HUES6 (cell line): Measurements from ENCODE around the gene GDF11.

Experiments used
- H3K27ac ChIP-seq: 2 replicates; pipeline ENCODE4 v1.7.0; 2013; ENCODE audit warnings: low read depth, mild to moderate bottlenecking, low read length, inconsistent platforms
- H3K27me3 ChIP-seq: 2 replicates; pipeline ENCODE4 v1.6.1; 2013; ENCODE audit warnings: low read length; ENCODE audit not compliant: control insufficient read depth, insufficient read depth
- H3K36me3 ChIP-seq: 2 replicates; pipeline ENCODE4 v1.6.1; 2013; ENCODE audit warnings: low read length; ENCODE audit not compliant: control insufficient read depth, insufficient read depth
- H3K4me1 ChIP-seq: 2 replicates; pipeline ENCODE4 v1.6.1; 2013; ENCODE audit warnings: low read length; ENCODE audit not compliant: control insufficient read depth, insufficient read depth
- H3K4me3 ChIP-seq: 2 replicates; pipeline ENCODE4 v1.5.1; 2013; ENCODE audit warnings: low read depth, low read length
- H3K9ac ChIP-seq: one replicate; pipeline ENCODE4 v1.6.1; 2013; ENCODE audit warnings: mild to moderate bottlenecking, low read length
- H3K9me3 ChIP-seq: 2 replicates; pipeline ENCODE4 v1.6.1; 2013; ENCODE audit warnings: low read depth, low read length; ENCODE audit not compliant: control insufficient read depth, insufficient read depth

The GDF11 gene

GRCh38 chr12:55718015-55718414 is 24.9 kb upstream of the GDF11 start:
- 0 out of 2 replicates have a peak, but pooled peaks cover 10% of the 10 kb centered on the region for H3K36me3 ChIP-seq
- H3K27me3 ChIP-seq, result peaks cover 2% of the 10 kb centered on the region; the same call in 1 of the 2 replicates
- peak overlapping the region; percentile 45 for H3K9ac ChIP-seq
- peak overlapping the region; percentile 91; the same call in 1 of the 2 replicates for H3K4me3 ChIP-seq
- H3K4me1 ChIP-seq, result peaks cover 24% of the 10 kb centered on the region
- no peak overlapping the region for H3K27ac ChIP-seq
- H3K9me3 ChIP-seq, result no peaks in the 10 kb centered on the region

GRCh38 chr12:55718624-55719275 is 24.2 kb upstream of the GDF11 start:
- Histone ChIP-seq H3K36me3 (peaks cover 16% of the 10 kb centered on the region), H3K9me3 (no peaks in the 10 kb centered on the region), H3K9ac (peak overlapping the region; percentile 1), H3K4me3 (peak overlapping the region; percentile 37; the same call in 1 of the 2 replicates), H3K27ac (no peak overlapping the region), H3K27me3 (no peaks in the 10 kb centered on the region), H3K4me1 (peaks cover 24% of the 10 kb centered on the region)

- Histone ChIP-seq H3K27ac (no peak overlapping the region), H3K27me3 (no peaks in the 10 kb centered on the region), H3K4me1 (peaks cover 24% of the 10 kb centered on the region), H3K36me3 (peaks cover 23% of the 10 kb centered on the region), H3K9me3 (no peaks in the 10 kb centered on the region), H3K9ac (no peak overlapping the region), H3K4me3 (no peak overlapping the region)
Measured at GRCh38 chr12:55719371-55719770, 23.6 kb upstream of the GDF11 start.

GRCh38 chr12:55720071-55720564 is 22.8 kb upstream of the GDF11 start, which contains the start of gene RDH5:
RDH5 (plus strand) TSS chr12:55720393; CDS start chr12:55721185, 792 bp downstream.
- H3K27ac ChIP-seq, result no peak within 1 kb of the TSS

GRCh38 chr12:55720894-55721444 is 22.0 kb upstream of the GDF11 start:
- no peaks in the 10 kb centered on the region for H3K9me3 ChIP-seq
- H3K4me1 ChIP-seq, result peaks cover 19% of the 10 kb centered on the region
- H3K9ac ChIP-seq, result no peak overlapping the region
- no peak overlapping the region for H3K4me3 ChIP-seq
- no peak overlapping the region for H3K27ac ChIP-seq
- H3K36me3 ChIP-seq, result peaks cover 37% of the 10 kb centered on the region
- no peaks in the 10 kb centered on the region for H3K27me3 ChIP-seq

More at GRCh38 chr12:55720071-55720564, 22.8 kb upstream of the GDF11 start, which contains the start of gene RDH5:
- H3K9ac ChIP-seq, result no peak within 1 kb of the TSS
- H3K4me1 ChIP-seq, result peaks cover 24% of the 10 kb centered on the region
- no peak within 1 kb of the TSS for H3K4me3 ChIP-seq
- H3K36me3 ChIP-seq, result peaks cover 29% of the 10 kb centered on the region
- H3K27me3 ChIP-seq, result no peaks in the 10 kb centered on the region
- no peaks in the 10 kb centered on the region for H3K9me3 ChIP-seq

GRCh38 chr12:55721601-55722213 is 21.2 kb upstream of the GDF11 start:
- H3K36me3 ChIP-seq, result peaks cover 44% of the 10 kb centered on the region
- H3K27me3 ChIP-seq, result no peaks in the 10 kb centered on the region
- no peak overlapping the region for H3K4me3 ChIP-seq
- no peaks in the 10 kb centered on the region for H3K9me3 ChIP-seq
- H3K9ac ChIP-seq, result no peak overlapping the region
- no peak overlapping the region for H3K27ac ChIP-seq
- peaks cover 19% of the 10 kb centered on the region for H3K4me1 ChIP-seq

GRCh38 chr12:55722948-55723347 is 20.0 kb upstream of the GDF11 start:
- H3K9me3 ChIP-seq, result no peaks in the 10 kb centered on the region

GRCh38 chr12:55723516-55724225 is 19.3 kb upstream of the GDF11 start:
- Histone ChIP-seq H3K4me3 (no peak overlapping the region), H3K4me1 (peaks cover 10% of the 10 kb centered on the region; the same call in 1 of the 2 replicates), H3K9me3 (no peaks in the 10 kb centered on the region), H3K36me3 (peaks cover 50% of the 10 kb centered on the region), H3K27me3 (no peaks in the 10 kb centered on the region), H3K9ac (no peak overlapping the region), H3K27ac (no peak overlapping the region)

More at GRCh38 chr12:55722948-55723347, 20.0 kb upstream of the GDF11 start:
- Histone ChIP-seq H3K36me3 (peaks cover 50% of the 10 kb centered on the region), H3K27ac (no peak overlapping the region), H3K4me1 (peaks cover 16% of the 10 kb centered on the region), H3K4me3 (no peak overlapping the region), H3K9ac (no peak overlapping the region), H3K27me3 (no peaks in the 10 kb centered on the region)

GRCh38 chr12:55724226-55724939 is 18.5 kb upstream of the GDF11 start:
- Histone ChIP-seq H3K36me3 (peaks cover 50% of the 10 kb centered on the region), H3K27ac (no peak overlapping the region), H3K27me3 (no peaks in the 10 kb centered on the region), H3K9me3 (no peaks in the 10 kb centered on the region), H3K4me1 (peaks cover 10% of the 10 kb centered on the region; the same call in 1 of the 2 replicates), H3K4me3 (no peak overlapping the region), H3K9ac (no peak overlapping the region)

GRCh38 chr12:55724940-55725309 is 18.0 kb upstream of the GDF11 start:
- Histone ChIP-seq H3K9ac (no peak overlapping the region), H3K27me3 (no peaks in the 10 kb centered on the region), H3K4me3 (no peak overlapping the region), H3K27ac (no peak overlapping the region), H3K9me3 (no peaks in the 10 kb centered on the region), H3K36me3 (peaks cover 48% of the 10 kb centered on the region), H3K4me1 (peaks cover 12% of the 10 kb centered on the region; the same call in 1 of the 2 replicates)
